Activated CD4-positive, alpha-beta memory T cell treated with anti-CD3 and anti-CD28 coated beads, Interleukin-2, amount 10 ng/mL, durations not matched to agents 7 days and 5 days (primary cell): ENCODE data around the gene RMND1. TPM values are rescaled to one million over a fixed set of nuclear protein-coding genes. Genes with fewer than 3 reads are reported as not detected.

ENCODE experiments used
- total RNA-seq, 2 experiments: library from RNA; stranded (reverse); gene quantifications; one replicate each; pipeline ENCODE4 v1.2.3, GENCODE V29; 2021

RMND1 gene
- total RNA-seq, 2 experiments from 2014 or later, result 18.7 to 22.6 TPM

Other genes with a start within 250 kb of the RMND1 start
- 1 to 10 TPM in 1 of 2 experiments, under 1 TPM in 1; 0.78 to 1.1 TPM for gene AKAP12, start 212.2 kb downstream of the RMND1 start, total RNA-seq
- gene ZBTB2, start 60.6 kb downstream of the RMND1 start, total RNA-seq, result 10 to 100 TPM; 23.5 to 23.8 TPM
- not detected for gene CCDC170, start 41.9 kb upstream of the RMND1 start, total RNA-seq